GM18909 (cell line): ENCODE measurements around the gene F12.
A peak's percentile ranks its signal among the peaks of the same experiment; 100 is the strongest.
"Not testable (repeated sequence)": the region's sequence is repeated elsewhere in the genome, so short reads cannot be mapped to it uniquely, and the experiment has no call there.

Experiments used
- ATAC-seq: cut with Tn5 transposase; IDR thresholded peaks from one replicate; pipeline ENCODE4 v1.9.1; 2021; ENCODE audit warnings: mild to moderate bottlenecking; ENCODE audit not compliant: unreplicated experiment, poor library complexity

The F12 gene

GRCh38 chr5:177360740-177361139 lies 48.6 kb downstream of the F12 start:
- ATAC-seq: not testable (repeated sequence)

GRCh38 chr5:177359860-177360259 lies 49.5 kb downstream of the F12 start:
- ATAC-seq: no peak

DNA sequence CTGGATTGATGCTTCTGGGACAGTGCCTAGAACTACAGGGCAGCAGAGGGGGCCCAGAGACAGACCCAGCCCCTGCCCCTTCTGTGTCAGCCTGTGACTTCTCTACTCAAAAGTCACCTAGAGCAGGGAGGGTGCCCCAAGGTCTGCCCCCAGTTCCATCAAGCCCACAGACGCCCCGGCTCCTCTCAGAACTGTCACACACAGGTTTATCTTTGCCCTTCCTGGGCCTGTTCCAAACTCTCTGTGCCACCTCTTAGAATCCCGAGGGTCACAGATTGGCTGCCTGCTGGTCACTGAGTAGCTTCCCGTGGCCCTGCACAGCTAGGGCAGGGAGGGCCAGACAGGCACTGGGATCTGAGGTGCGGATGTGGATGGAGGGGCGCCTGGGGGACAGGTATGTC lies 49.9 kb downstream of the F12 start:
- ATAC-seq: no peak

DNA sequence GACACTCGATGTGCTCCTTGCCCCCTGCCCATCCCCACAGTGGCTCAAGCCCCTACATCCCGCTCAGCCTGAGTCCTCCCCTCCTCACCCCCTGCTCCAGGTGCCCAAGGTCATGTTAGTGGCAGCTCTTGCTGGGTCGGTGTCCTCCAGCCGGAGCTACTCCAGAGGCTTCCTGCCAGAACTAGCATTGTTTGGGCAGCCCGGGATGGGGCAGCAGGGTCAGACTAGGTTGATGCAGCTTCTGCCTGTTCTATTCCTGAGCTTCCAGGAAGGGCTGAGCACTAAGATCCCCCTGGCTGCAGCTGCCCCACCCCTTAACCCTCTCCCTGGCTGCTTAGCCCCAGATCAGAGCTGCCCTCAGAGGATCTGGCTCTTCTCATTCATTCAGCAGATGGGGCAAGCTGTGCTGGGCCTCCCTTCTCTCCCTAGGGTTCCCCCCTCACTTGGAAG lies 51.0 kb downstream of the F12 start:
- no peak for ATAC-seq

- peak; percentile 86 for ATAC-seq
These were observed 51.7 kb downstream of the F12 start, which contains the start of gene RGS14 for GRCh38 chr5:177357459-177358351. TSS of gene RGS14 (plus strand) at chr5:177357924. CDS start at chr5:177358025, 101 bp downstream.

- no peak for ATAC-seq
These were observed 52.3 kb downstream of the F12 start for GRCh38 chr5:177357146-177357458.

- no peak for ATAC-seq
These were observed 52.6 kb downstream of the F12 start for GRCh38 chr5:177356746-177357145.

DNA sequence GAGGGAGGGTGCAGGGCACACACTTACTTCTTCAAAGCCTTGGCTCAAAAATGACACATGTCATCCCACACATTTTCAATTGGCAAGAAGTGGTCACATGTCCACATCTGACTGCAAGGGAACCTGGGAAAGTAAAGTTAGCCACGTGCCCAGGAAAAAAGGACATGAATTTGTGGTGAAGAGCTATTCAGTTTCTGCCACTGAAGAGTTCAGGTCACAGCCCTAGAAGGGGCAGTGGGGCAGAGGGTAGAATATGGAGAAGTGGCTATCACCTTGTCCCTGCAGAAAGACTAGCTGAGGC lies 53.5 kb downstream of the F12 start:
- no peak for ATAC-seq

- ATAC-seq: no peak
These were observed 54.0 kb downstream of the F12 start for GRCh38 chr5:177355162-177355867.

- no peak for ATAC-seq
These were observed 54.7 kb downstream of the F12 start for GRCh38 chr5:177354711-177355110.

GRCh38 chr5:177354256-177354655 lies 55.1 kb downstream of the F12 start:
- ATAC-seq: no peak

DNA sequence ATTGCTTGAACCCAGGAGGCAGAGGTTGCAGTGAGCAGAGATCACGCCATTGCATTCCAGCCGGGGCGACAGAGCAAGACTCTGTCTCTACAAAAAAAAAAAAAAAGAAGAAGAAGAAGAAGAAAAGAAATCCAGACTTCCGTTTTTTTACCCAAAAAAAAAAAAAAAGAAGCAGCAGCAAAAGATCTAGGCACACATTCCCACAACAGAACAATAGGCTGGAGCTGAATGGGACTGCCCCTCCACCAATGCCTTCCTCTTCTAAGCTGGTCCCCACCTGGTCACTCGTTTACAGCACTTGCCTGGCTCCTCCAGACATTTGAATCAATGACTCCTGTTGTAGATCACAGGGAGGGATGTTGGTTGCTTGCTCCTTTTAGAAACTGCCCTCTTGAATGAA lies 56.3 kb downstream of the F12 start:
- no peak for ATAC-seq
